Epithelial cell of proximal tubule (primary cell): ENCODE results near the gene RIIAD1. TPM values are rescaled to one million over a fixed set of nuclear protein-coding genes. Genes with fewer than 3 reads are reported as not detected.

Experiments used
- DNase-seq: peaks from one replicate; pipeline ENCODE4 v3.0.0-alpha.2; 2011; ENCODE audit warnings: low read depth
- H3K4me3 ChIP-seq: 2 replicates; pipeline ENCODE4 v1.5.1; 2011; ENCODE audit warnings: low read depth, mild to moderate bottlenecking, low read length
- total RNA-seq: library from RNA; depleted of rRNA; stranded (reverse); fragments of >200 nt; gene quantifications from 2 replicates; pipeline ENCODE4 v1.2.3, GENCODE V29; 2015
- TF ChIP-seq, protein P1 (sequence below): conservative IDR thresholded peaks from 2 replicates; pipeline ENCODE4 v1.5.1; 2012; ENCODE audit warnings: low read depth, mild to moderate bottlenecking, low read length

Gene RIIAD1
- total RNA-seq, 1 donor from 2014 or later: not detected

DNA sequence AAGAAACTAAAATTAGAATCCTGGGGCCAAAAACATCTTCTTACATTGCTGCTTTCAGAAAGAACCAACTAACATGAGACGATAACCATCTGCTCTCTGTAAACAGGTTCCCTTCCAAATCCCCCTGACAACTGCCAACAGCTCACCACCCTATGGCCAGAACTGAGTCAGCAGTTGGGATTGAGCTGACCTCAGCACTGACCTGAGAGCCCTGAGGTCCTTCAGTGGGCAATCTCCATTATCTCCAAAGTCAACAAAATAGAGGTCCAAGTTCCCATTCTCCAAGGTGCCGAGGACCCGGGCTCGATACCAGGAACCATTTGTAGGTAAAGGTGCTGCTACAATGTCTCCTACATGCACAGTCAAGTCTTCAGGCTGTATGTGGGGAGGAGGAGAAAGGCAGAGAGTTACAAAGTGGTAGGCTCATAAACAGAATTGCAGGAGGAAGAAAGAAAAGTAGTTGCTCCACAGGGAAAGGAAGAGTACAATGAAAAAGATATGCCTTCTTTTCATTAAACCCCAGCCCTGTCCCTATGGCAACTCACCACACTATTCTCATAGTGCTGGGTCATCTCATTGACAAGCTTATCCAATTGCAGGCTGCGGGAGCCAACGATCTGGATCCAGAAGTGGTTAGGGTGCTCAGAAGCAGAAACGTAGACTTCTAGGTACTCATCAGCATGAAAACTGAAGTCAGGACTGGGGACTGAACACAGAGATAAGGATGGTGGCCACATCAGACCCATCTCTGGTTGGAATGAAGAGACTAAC lies 54.8 kb downstream of the RIIAD1 start:
- DNase-seq: no peak
- H3K4me3 ChIP-seq: no peak overlapping the region
- TF ChIP-seq, protein P1, sequence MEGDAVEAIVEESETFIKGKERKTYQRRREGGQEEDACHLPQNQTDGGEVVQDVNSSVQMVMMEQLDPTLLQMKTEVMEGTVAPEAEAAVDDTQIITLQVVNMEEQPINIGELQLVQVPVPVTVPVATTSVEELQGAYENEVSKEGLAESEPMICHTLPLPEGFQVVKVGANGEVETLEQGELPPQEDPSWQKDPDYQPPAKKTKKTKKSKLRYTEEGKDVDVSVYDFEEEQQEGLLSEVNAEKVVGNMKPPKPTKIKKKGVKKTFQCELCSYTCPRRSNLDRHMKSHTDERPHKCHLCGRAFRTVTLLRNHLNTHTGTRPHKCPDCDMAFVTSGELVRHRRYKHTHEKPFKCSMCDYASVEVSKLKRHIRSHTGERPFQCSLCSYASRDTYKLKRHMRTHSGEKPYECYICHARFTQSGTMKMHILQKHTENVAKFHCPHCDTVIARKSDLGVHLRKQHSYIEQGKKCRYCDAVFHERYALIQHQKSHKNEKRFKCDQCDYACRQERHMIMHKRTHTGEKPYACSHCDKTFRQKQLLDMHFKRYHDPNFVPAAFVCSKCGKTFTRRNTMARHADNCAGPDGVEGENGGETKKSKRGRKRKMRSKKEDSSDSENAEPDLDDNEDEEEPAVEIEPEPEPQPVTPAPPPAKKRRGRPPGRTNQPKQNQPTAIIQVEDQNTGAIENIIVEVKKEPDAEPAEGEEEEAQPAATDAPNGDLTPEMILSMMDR: no peak

DNA sequence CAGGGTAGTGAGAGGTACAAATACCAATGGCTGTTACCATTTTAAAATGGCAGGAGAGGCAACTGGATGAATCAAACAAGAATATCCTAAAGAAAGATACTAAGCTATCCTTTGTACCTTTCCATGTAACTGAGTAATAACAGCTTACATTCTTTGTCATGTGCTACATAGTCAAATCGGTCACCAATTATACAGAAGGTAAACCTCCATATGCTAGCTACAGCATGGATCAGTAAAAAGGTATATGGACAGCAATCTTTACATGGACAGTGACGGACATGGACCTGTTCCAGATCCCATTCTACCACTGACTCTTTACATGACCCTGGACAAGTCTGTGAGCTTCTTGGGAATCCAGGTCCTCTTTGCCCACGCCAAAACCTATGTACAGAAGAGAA lies 55.3 kb downstream of the RIIAD1 start:
- DNase-seq: no peak
- TF ChIP-seq, protein P1: no peak
- no peak overlapping the region for H3K4me3 ChIP-seq

DNA sequence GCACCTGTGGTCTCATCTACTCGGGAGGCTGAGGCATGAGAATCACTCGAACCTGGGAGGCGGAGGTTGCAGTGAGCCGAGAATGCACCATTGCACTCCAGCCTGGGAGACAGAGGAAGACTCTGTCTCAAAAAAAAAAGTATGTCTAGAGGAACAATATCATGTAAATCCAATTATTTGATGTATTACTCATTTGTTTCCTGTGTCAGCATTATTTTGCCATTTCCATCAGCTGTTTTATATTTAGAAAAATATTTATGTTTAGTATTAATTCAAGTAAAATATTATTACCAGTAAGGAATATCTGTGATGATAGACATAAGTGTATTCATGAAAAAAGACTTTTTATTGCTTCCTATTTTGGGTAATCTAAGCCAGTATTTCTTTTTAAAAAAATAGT lies 56.0 kb downstream of the RIIAD1 start:
- DNase-seq: no peak
- H3K4me3 ChIP-seq: no peak overlapping the region
- TF ChIP-seq, protein P1: no peak

Other genes with a start within 250 kb of the RIIAD1 start
- gene CGN, start 210.1 kb upstream of the RIIAD1 start, total RNA-seq: 9.5 and 10.1 TPM in 2 replicates
- gene TUFT1, start 181.2 kb upstream of the RIIAD1 start, total RNA-seq: 33.5 and 39.2 TPM in 2 replicates
- gene SNX27, start 109.5 kb upstream of the RIIAD1 start, total RNA-seq: 13.2 and 14.8 TPM in 2 replicates
- gene CELF3, start 4.7 kb upstream of the RIIAD1 start, total RNA-seq: not detected in 2 replicates
- gene MRPL9, start 42.0 kb downstream of the RIIAD1 start, total RNA-seq: 136 and 166 TPM in 2 replicates
- 7.4 and 9.5 TPM in 2 replicates for gene TDRKH, start 69.0 kb downstream of the RIIAD1 start, total RNA-seq
- gene LINGO4, start 83.9 kb downstream of the RIIAD1 start, total RNA-seq: not detected in 2 replicates
- not detected in 2 replicates for gene RORC, start 110.3 kb downstream of the RIIAD1 start, total RNA-seq
- gene C2CD4D, start 118.3 kb downstream of the RIIAD1 start, total RNA-seq: 0.94 and 1.0 TPM in 2 replicates
- not detected in 2 replicates for gene THEM5, start 132.2 kb downstream of the RIIAD1 start, total RNA-seq
- 7.0 and 13.2 TPM in 2 replicates for gene THEM4, start 188.0 kb downstream of the RIIAD1 start, total RNA-seq